ENCODE results near the gene RELB. TPM values are rescaled to one million over a fixed set of nuclear protein-coding genes. Genes with fewer than 3 reads are reported as not detected.

The RELB gene
- total and polyA plus RNA-seq, 2 donors (not counting 3 experiments of a cell fraction or from before 2014, with no cell fraction given), result 13.2 to 14.4 TPM

- intact Hi-C loops (cut with micrococcal nuclease), result loop anchor here (5.0 kb wide), 1 partner anchor 40 kb away; the partner anchor contains the start of genes GEMIN7 and ZNF296
- BruUV-seq (replicated peaks), result no TSS peak
- Histone ChIP-seq H3K4me3 (replicated peaks in 1 of 3; ENCODE audit: insufficient read depth in 1 of 3, low read depth in 1 of 3, low read length in 3 of 3) (no peak overlapping the region), H2AFZ (ENCODE audit: low read depth, low read length) (no peak overlapping the region), H3K9me3 (replicated peaks; ENCODE audit: control insufficient read depth, insufficient read depth, low read length) (no peaks in the 10 kb centered on the region), H3K4me2 (ENCODE audit: insufficient read depth, low read length) (no peak overlapping the region), H3K27me3 (ENCODE audit: control insufficient read depth in 2 of 2, insufficient read depth in 2 of 2, low read length in 2 of 2) (no peaks in the 10 kb centered on the region), H3K79me2 (ENCODE audit: control insufficient read depth, insufficient read depth, low read length) (peaks cover 29% of the 10 kb centered on the region), H3K9ac (replicated peaks; ENCODE audit: extremely low read depth, insufficient read depth, low read length) (no peak overlapping the region), H3K36me3 (ENCODE audit: control insufficient read depth in 2 of 2, extremely low read depth in 1 of 2, insufficient read depth in 2 of 2, low read length in 2 of 2) (peaks cover 0 to 33% of the 10 kb centered on the region in 2 experiments), H3K9me1 (replicated peaks; ENCODE audit: control insufficient read depth, extremely low read depth, insufficient read depth, low read length) (no peaks in the 10 kb centered on the region), H3K4me1 (ENCODE audit: control insufficient read depth, extremely low read depth, insufficient read depth, low read length) (peaks cover 11% of the 10 kb centered on the region), H3K27ac (ENCODE audit: insufficient read depth, low read depth, low read length) (no peak overlapping the region), H4K20me1 (replicated peaks; ENCODE audit: control insufficient read depth, extremely low read depth, insufficient read depth, low read length) (peaks cover 3% of the 10 kb centered on the region)
- dilution Hi-C loops (cut with MboI; ENCODE audit: extremely low pct_ligation_motif_present, low sequenced_read_pairs), result no loop called here
- ChIA-PET POLR2A (no interaction called here), CTCF (interaction anchor here (2.8 to 3.2 kb wide), 2 partner anchors 22 to 48 kb away, joined by 9 to 23 read pairs; no protein-coding TSS in a partner anchor)
- DNase-seq (ENCODE audit: low read depth, low spot score) (no peak), FAIRE-seq (no peak)
- TF ChIP-seq MAX (IDR thresholded peaks at IDR 0.05; ENCODE audit: insufficient read depth, insufficient read length), result no peak
- TF ChIP-seq CTCF (IDR thresholded peaks at IDR 0.05; ENCODE audit: extremely low read depth in 1 of 2, insufficient read depth in 1 of 2, low read depth in 1 of 2, low read length in 2 of 2), result no peak
- TF ChIP-seq FOS (IDR thresholded peaks at IDR 0.05; ENCODE audit: borderline replicate concordance, insufficient read depth, low read length), result no peak
- no peak for TF ChIP-seq POLR2A (IDR thresholded peaks at IDR 0.05; ENCODE audit: low read depth, low read length)
- no peak for TF ChIP-seq POLR2AphosphoS5 (IDR thresholded peaks at IDR 0.05; ENCODE audit: insufficient read depth, low read depth, low read length)
- no peak for TF ChIP-seq GATA2 (IDR thresholded peaks at IDR 0.05; ENCODE audit: insufficient read depth, insufficient read length, low read depth, low read length)
- TF ChIP-seq MYC (IDR thresholded peaks at IDR 0.05; ENCODE audit: low read depth, low read length), result no peak
- TF ChIP-seq JUN (IDR thresholded peaks at IDR 0.05; ENCODE audit: borderline replicate concordance, insufficient read depth, insufficient read length, low read depth), result no peak
- no peak for TF ChIP-seq EZH2 (IDR thresholded peaks at IDR 0.05; ENCODE audit: borderline replicate concordance, low read depth, low read length, severe bottlenecking)
Observed at GRCh38 chr19:45037393-45038169, 36.3 kb downstream of the RELB start.
